ENCODE measurements around the gene PRR23E.

DNA sequence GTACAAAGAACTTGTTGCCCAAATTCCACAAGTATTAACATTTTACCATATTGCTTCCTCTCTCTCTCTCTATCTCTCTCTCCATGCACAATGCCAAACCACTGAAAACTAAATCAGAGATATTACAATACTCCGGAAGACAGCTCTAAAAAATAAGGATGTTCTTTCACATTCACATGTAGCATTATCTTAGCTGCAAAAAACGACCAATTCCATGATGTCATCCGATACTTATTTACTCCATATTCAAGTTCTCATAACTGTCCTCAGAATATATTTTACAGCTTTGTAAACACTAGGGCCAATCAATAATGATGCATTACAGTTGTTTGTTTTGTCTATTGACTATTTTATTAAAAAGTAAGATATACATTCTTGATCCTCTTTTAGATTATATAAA, 7.7 kb upstream of the PRR23E start:
- TF ChIP-seq POLR2A (IDR thresholded peaks at IDR 0.05), result no peak
- TF ChIP-seq, protein P1, sequence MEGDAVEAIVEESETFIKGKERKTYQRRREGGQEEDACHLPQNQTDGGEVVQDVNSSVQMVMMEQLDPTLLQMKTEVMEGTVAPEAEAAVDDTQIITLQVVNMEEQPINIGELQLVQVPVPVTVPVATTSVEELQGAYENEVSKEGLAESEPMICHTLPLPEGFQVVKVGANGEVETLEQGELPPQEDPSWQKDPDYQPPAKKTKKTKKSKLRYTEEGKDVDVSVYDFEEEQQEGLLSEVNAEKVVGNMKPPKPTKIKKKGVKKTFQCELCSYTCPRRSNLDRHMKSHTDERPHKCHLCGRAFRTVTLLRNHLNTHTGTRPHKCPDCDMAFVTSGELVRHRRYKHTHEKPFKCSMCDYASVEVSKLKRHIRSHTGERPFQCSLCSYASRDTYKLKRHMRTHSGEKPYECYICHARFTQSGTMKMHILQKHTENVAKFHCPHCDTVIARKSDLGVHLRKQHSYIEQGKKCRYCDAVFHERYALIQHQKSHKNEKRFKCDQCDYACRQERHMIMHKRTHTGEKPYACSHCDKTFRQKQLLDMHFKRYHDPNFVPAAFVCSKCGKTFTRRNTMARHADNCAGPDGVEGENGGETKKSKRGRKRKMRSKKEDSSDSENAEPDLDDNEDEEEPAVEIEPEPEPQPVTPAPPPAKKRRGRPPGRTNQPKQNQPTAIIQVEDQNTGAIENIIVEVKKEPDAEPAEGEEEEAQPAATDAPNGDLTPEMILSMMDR (IDR thresholded peaks at IDR 0.05), result no peak
- no peak for TF ChIP-seq EP300 (IDR thresholded peaks at IDR 0.05)
